ENCODE data around the gene DIDO1. TPM values are rescaled to one million over a fixed set of nuclear protein-coding genes. Genes with fewer than 3 reads are reported as not detected.

Gene DIDO1
- total RNA-seq, 3 donors from 2014 or later (not counting 1 experiment from before 2014, with no cell fraction given) = 79.5 to 116 (median 83.4) TPM

DNA sequence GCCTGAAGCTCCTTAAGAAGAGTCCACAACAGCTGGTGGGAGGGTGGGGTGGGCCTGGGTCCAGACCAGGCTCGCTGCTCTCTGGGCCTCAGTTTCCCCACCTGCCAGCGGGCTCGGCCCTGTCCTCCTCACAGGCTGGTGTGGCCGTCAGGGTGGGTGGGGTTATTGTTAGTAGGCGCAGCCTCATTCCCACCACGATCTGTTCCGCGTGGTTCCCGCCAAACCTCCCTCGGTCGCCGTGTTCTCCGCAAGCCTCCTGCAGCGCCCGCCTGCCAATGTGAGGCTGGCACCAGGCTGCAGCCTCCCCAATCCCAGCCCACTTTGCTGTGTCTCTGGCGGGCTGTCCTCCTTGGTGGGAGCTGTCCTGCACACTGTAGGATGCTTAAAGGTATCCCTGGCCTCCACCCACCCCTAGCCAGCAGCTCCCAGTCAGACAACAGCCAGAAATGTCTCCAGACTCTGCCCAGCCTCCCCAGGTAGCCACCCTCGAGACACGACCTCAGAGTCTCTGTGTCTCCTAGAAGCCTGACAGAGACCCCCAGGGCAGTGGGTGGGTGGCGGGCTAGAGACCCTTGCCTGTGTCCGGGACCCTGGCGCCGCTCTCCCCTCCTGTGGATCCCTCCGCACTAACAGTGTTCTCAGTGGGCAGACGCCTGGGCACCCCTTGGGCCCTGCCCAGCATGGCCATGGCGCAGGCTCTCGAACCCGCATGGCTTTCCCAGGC is 41.5 kb upstream of the DIDO1 start:
- ATAC-seq (no peak), DNase-seq (no peak)
- H3K4me1 ChIP-seq (ENCODE audit: control insufficient read depth, insufficient read depth, low read length) = peaks cover 8% of the 10 kb centered on the region
- Mint-ChIP-seq H3K4me1 (peaks cover 10 to 15% of the 10 kb centered on the region in 2 donors), H3K27ac (no peak overlapping the region), H3K4me3 (no peak overlapping the region), H3K27me3 (ENCODE audit: low read depth in 2 of 2) (peaks cover 14 to 15% of the 10 kb centered on the region in 2 donors), H3K9me3 (no peaks in the 10 kb centered on the region), H3K36me3 (no peaks in the 10 kb centered on the region)
- no peak overlapping the region for H3K27ac ChIP-seq (ENCODE audit: low read length)
- WGBS (ENCODE audit: insufficient coverage) = 91% methylated on average over 27 of the region's 27 CpGs
- intact Hi-C loops (cut with micrococcal nuclease) = no loop called here
- H3K36me3 ChIP-seq (ENCODE audit: control insufficient read depth, insufficient read depth, low read length) = peaks cover 6% of the 10 kb centered on the region
- peaks cover 9% of the 10 kb centered on the region for H3K27me3 ChIP-seq (ENCODE audit: control insufficient read depth, insufficient read depth, low read length)
- H3K4me3 ChIP-seq (ENCODE audit: low read length) = no peak overlapping the region
- no peaks in the 10 kb centered on the region for H3K9me3 ChIP-seq (ENCODE audit: control insufficient read depth, insufficient read depth, low read length)
- TF ChIP-seq, protein P1, sequence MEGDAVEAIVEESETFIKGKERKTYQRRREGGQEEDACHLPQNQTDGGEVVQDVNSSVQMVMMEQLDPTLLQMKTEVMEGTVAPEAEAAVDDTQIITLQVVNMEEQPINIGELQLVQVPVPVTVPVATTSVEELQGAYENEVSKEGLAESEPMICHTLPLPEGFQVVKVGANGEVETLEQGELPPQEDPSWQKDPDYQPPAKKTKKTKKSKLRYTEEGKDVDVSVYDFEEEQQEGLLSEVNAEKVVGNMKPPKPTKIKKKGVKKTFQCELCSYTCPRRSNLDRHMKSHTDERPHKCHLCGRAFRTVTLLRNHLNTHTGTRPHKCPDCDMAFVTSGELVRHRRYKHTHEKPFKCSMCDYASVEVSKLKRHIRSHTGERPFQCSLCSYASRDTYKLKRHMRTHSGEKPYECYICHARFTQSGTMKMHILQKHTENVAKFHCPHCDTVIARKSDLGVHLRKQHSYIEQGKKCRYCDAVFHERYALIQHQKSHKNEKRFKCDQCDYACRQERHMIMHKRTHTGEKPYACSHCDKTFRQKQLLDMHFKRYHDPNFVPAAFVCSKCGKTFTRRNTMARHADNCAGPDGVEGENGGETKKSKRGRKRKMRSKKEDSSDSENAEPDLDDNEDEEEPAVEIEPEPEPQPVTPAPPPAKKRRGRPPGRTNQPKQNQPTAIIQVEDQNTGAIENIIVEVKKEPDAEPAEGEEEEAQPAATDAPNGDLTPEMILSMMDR (IDR thresholded peaks at IDR 0.05) = no peak

DNA sequence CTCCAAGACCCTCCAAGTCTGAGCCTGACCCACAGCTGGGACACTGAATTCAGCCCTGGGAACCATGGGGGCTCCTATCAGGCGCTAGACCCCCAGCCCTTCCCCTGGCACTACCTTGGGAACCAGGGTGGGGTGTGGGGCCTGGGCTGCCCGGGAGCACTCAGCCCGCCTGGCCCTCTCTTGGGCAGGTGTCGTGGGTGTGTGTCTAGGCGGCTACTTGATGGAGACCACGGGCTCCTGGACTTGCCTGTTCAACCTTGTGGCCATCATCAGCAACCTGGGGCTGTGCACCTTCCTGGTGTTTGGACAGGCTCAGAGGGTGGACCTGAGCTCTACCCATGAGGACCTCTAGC is 40.8 kb upstream of the DIDO1 start:
- H3K4me3 Mint-ChIP-seq = no peak overlapping the region
- intact Hi-C loops (cut with micrococcal nuclease) = no loop called here
- H3K4me3 ChIP-seq (ENCODE audit: low read length) = no peak overlapping the region
- H3K4me1 ChIP-seq (ENCODE audit: control insufficient read depth, insufficient read depth, low read length) = peaks cover 1% of the 10 kb centered on the region
- DNase-seq (no peak), ATAC-seq (no peak)
- H3K9me3 ChIP-seq (ENCODE audit: control insufficient read depth, insufficient read depth, low read length) = no peaks in the 10 kb centered on the region
- H3K27ac ChIP-seq (ENCODE audit: low read length) = no peak overlapping the region
- no peaks in the 10 kb centered on the region for H3K36me3 Mint-ChIP-seq
- H3K4me1 Mint-ChIP-seq = peaks cover 5 to 9% of the 10 kb centered on the region in 2 donors
- peaks cover 5% of the 10 kb centered on the region for H3K27me3 ChIP-seq (ENCODE audit: control insufficient read depth, insufficient read depth, low read length)
- H3K27me3 Mint-ChIP-seq (ENCODE audit: low read depth in 2 of 2) = peaks cover 10% of the 10 kb centered on the region in 2 donors
- TF ChIP-seq, protein P1 (IDR thresholded peaks at IDR 0.05) = no peak
- WGBS (ENCODE audit: insufficient coverage) = 97% methylated on average over 6 of the region's 6 CpGs
- H3K36me3 ChIP-seq (ENCODE audit: control insufficient read depth, insufficient read depth, low read length) = peaks cover 6% of the 10 kb centered on the region
- no peaks in the 10 kb centered on the region for H3K9me3 Mint-ChIP-seq
- H3K27ac Mint-ChIP-seq = no peak overlapping the region

DNA sequence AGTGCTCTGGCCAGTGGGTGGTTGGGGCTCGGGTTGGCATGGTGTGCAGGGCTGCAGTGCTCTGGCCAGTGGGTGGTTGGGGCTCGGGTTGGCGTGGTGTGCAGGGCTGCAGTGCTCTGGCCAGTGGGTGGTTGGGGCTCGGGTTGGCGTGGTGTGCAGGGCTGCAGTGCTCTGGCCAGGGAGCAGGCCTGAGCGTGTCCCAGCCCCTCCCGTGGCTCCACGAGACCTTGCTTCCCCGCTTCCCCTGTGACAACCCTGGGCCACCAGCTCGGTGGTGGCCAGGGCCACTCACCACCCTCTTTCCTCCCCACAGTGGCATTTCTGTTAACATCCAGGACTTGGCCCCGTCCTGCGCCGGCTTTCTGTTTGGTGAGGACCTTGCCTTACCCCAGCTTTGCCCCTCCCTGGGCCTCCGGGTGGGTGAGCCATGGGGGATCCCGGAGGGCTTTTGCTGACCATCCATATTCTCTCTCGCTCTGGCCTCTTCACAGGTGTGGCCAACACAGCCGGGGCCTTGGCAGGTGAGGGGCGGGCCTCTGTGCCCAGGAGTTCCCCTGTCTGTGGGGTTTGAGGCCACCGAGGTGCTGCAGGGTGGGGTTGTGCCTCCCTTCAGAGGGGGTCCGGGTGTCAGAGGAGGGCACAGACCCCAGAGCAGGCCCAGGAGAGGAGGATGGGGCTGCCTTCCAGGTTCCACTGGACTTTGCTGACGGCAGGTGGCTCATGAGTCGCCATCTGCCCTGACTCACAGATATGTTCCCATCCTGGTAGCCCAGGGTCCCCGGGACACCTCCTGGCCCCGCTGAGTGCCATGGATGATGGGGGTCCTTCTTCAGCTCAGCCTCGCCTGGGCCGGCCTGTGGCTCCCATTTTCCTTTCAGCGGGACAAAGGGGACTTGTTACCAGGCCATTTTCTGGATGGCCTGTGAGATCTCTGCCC is 40.2 kb upstream of the DIDO1 start:
- intact Hi-C loops (cut with micrococcal nuclease) = no loop called here
- ATAC-seq = no peak

More for the DNA sequence above, 40.2 kb upstream of the DIDO1 start:
- Histone ChIP-seq H3K36me3 (ENCODE audit: control insufficient read depth, insufficient read depth, low read length) (peaks cover 6% of the 10 kb centered on the region), H3K4me1 (ENCODE audit: control insufficient read depth, insufficient read depth, low read length) (no peaks in the 10 kb centered on the region), H3K27me3 (ENCODE audit: control insufficient read depth, insufficient read depth, low read length) (peaks cover 2% of the 10 kb centered on the region), H3K4me3 (ENCODE audit: low read length) (no peak overlapping the region), H3K9me3 (ENCODE audit: control insufficient read depth, insufficient read depth, low read length) (no peaks in the 10 kb centered on the region), H3K27ac (ENCODE audit: low read length) (no peak overlapping the region)
- H3K4me3 Mint-ChIP-seq = no peak overlapping the region
- no peak overlapping the region for H3K27ac Mint-ChIP-seq
- H3K27me3 Mint-ChIP-seq (ENCODE audit: low read depth in 2 of 2) = peaks cover 3 to 4% of the 10 kb centered on the region in 2 donors
- TF ChIP-seq, protein P1 (IDR thresholded peaks at IDR 0.05) = no peak
- no peaks in the 10 kb centered on the region for H3K9me3 Mint-ChIP-seq
- no peak for DNase-seq
- WGBS (ENCODE audit: insufficient coverage) = 90% methylated on average over 26 of the region's 27 CpGs
- H3K36me3 Mint-ChIP-seq = no peaks in the 10 kb centered on the region
- peaks cover 0 to 2% of the 10 kb centered on the region in 2 donors for H3K4me1 Mint-ChIP-seq
